ENCODE measurements around the gene RRAGD. TPM values are rescaled to one million over a fixed set of nuclear protein-coding genes. Genes with fewer than 3 reads are reported as not detected.

RRAGD gene
- total and polyA plus RNA-seq, 4 donors = 4.7 to 6.7 (median 5.6) TPM

DNA sequence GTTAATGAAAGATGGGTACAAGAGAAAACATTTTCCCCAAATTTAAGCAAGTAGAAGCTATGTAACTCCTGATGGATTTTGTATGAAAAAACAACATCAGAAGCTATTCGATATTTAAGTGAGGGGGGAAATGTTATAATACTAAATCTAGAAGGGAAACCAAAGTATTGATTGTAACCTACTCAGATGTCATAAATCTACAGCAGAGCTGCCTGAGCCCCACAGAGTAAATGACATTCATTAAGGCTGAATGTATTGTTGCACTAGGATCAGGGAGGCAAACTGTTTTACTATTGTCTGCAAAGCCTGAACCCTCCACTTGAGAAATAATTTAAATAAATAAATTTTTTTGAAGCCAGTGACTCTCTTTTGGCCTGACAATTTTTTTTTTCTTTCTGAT is 40.2 kb upstream of the RRAGD start:
- Histone ChIP-seq H3K9me3 (ENCODE audit: control insufficient read depth in 4 of 4, low read length in 3 of 4) (no peaks in the 10 kb centered on the region), H3K27me3 (ENCODE audit: control insufficient read depth in 4 of 4, insufficient read depth in 4 of 4, low read length in 3 of 4) (no peaks in the 10 kb centered on the region), H3K4me3 (ENCODE audit: low read depth in 1 of 3, low read length in 3 of 3) (no peak overlapping the region), H3K36me3 (ENCODE audit: control insufficient read depth in 4 of 4, insufficient read depth in 3 of 4, low read depth in 1 of 4, low read length in 3 of 4) (no peaks in the 10 kb centered on the region), H3K27ac (ENCODE audit: low read depth in 1 of 2, low read length in 2 of 2) (no peak overlapping the region), H3K9ac (ENCODE audit: low read depth in 1 of 2, low read length in 2 of 2) (no peak overlapping the region), H3K4me1 (ENCODE audit: control insufficient read depth in 4 of 4, insufficient read depth in 4 of 4, low read length in 3 of 4) (no peaks in the 10 kb centered on the region)
- no peak for DNase-seq (ENCODE audit: low spot score)
- 94% methylated on average over 1 of the region's 1 CpG for WGBS
- TF ChIP-seq SP1 (IDR thresholded peaks at IDR 0.05) (no peak), NR2F2 (IDR thresholded peaks at IDR 0.05) (no peak), YY1 (IDR thresholded peaks at IDR 0.05) (no peak), FOXA2 (IDR thresholded peaks at IDR 0.05) (no peak), RXRA (IDR thresholded peaks at IDR 0.05) (no peak), TAF1 (conservative IDR thresholded peaks at IDR 0.05) (no peak), GABPA (IDR thresholded peaks at IDR 0.05 in 1 of 2, conservative IDR thresholded peaks at IDR 0.05 in 1 of 2) (no peak), HNF4A (conservative IDR thresholded peaks at IDR 0.05) (no peak), JUND (IDR thresholded peaks at IDR 0.05) (no peak), EGR1 (IDR thresholded peaks at IDR 0.05; ENCODE audit: low read depth in 2 of 2) (no peak), HNF4G (IDR thresholded peaks at IDR 0.05) (no peak), RAD21 (IDR thresholded peaks at IDR 0.05) (no peak), FOXA1 (IDR thresholded peaks at IDR 0.05) (no peak)
- TF ChIP-seq, protein P1, sequence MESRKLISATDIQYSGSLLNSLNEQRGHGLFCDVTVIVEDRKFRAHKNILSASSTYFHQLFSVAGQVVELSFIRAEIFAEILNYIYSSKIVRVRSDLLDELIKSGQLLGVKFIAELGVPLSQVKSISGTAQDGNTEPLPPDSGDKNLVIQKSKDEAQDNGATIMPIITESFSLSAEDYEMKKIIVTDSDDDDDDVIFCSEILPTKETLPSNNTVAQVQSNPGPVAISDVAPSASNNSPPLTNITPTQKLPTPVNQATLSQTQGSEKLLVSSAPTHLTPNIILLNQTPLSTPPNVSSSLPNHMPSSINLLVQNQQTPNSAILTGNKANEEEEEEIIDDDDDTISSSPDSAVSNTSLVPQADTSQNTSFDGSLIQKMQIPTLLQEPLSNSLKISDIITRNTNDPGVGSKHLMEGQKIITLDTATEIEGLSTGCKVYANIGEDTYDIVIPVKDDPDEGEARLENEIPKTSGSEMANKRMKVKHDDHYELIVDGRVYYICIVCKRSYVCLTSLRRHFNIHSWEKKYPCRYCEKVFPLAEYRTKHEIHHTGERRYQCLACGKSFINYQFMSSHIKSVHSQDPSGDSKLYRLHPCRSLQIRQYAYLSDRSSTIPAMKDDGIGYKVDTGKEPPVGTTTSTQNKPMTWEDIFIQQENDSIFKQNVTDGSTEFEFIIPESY (IDR thresholded peaks at IDR 0.05) = no peak
- TF ChIP-seq, protein P2, sequence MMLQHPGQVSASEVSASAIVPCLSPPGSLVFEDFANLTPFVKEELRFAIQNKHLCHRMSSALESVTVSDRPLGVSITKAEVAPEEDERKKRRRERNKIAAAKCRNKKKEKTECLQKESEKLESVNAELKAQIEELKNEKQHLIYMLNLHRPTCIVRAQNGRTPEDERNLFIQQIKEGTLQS (IDR thresholded peaks at IDR 0.05) = no peak
- TF ChIP-seq, protein P3, sequence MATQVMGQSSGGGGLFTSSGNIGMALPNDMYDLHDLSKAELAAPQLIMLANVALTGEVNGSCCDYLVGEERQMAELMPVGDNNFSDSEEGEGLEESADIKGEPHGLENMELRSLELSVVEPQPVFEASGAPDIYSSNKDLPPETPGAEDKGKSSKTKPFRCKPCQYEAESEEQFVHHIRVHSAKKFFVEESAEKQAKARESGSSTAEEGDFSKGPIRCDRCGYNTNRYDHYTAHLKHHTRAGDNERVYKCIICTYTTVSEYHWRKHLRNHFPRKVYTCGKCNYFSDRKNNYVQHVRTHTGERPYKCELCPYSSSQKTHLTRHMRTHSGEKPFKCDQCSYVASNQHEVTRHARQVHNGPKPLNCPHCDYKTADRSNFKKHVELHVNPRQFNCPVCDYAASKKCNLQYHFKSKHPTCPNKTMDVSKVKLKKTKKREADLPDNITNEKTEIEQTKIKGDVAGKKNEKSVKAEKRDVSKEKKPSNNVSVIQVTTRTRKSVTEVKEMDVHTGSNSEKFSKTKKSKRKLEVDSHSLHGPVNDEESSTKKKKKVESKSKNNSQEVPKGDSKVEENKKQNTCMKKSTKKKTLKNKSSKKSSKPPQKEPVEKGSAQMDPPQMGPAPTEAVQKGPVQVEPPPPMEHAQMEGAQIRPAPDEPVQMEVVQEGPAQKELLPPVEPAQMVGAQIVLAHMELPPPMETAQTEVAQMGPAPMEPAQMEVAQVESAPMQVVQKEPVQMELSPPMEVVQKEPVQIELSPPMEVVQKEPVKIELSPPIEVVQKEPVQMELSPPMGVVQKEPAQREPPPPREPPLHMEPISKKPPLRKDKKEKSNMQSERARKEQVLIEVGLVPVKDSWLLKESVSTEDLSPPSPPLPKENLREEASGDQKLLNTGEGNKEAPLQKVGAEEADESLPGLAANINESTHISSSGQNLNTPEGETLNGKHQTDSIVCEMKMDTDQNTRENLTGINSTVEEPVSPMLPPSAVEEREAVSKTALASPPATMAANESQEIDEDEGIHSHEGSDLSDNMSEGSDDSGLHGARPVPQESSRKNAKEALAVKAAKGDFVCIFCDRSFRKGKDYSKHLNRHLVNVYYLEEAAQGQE (IDR thresholded peaks at IDR 0.05) = no peak
- TF ChIP-seq, protein P4, sequence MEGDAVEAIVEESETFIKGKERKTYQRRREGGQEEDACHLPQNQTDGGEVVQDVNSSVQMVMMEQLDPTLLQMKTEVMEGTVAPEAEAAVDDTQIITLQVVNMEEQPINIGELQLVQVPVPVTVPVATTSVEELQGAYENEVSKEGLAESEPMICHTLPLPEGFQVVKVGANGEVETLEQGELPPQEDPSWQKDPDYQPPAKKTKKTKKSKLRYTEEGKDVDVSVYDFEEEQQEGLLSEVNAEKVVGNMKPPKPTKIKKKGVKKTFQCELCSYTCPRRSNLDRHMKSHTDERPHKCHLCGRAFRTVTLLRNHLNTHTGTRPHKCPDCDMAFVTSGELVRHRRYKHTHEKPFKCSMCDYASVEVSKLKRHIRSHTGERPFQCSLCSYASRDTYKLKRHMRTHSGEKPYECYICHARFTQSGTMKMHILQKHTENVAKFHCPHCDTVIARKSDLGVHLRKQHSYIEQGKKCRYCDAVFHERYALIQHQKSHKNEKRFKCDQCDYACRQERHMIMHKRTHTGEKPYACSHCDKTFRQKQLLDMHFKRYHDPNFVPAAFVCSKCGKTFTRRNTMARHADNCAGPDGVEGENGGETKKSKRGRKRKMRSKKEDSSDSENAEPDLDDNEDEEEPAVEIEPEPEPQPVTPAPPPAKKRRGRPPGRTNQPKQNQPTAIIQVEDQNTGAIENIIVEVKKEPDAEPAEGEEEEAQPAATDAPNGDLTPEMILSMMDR (IDR thresholded peaks at IDR 0.05; ENCODE audit: low read depth, low read length, missing input control) = no peak
- TF ChIP-seq, protein P5, sequence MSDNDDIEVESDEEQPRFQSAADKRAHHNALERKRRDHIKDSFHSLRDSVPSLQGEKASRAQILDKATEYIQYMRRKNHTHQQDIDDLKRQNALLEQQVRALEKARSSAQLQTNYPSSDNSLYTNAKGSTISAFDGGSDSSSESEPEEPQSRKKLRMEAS (IDR thresholded peaks at IDR 0.05) = no peak

Data from liver (tissue), 9 donors.